PFSK-1 (cell line): ENCODE measurements around the gene MYO10.

ENCODE experiments used
- POLR2AphosphoS5 ChIP-seq: IDR thresholded peaks from 2 replicates; pipeline ENCODE4 v1.6.1; 2012; ENCODE audit warnings: low read depth, mild to moderate bottlenecking, control low read depth, low read length, moderate library complexity
- SIN3A ChIP-seq: IDR thresholded peaks from 2 replicates; pipeline ENCODE4 v1.6.1; 2012; ENCODE audit warnings: mild to moderate bottlenecking, low read length, moderate library complexity, borderline replicate concordance; ENCODE audit not compliant: insufficient read depth
- TF ChIP-seq, protein P1 (sequence below), 2 experiments: IDR thresholded peaks; 2 replicates each; pipeline versions ENCODE4 v1.6.1 to v1.8.0; 2011 to 2012; ENCODE audit warnings: low read depth in 2 of 2, low read length in 2 of 2, control low read depth in 1 of 2, inconsistent platforms in 1 of 2, mild to moderate bottlenecking in 1 of 2, moderate library complexity in 1 of 2; ENCODE audit not compliant: insufficient read depth in 1 of 2

DNA sequence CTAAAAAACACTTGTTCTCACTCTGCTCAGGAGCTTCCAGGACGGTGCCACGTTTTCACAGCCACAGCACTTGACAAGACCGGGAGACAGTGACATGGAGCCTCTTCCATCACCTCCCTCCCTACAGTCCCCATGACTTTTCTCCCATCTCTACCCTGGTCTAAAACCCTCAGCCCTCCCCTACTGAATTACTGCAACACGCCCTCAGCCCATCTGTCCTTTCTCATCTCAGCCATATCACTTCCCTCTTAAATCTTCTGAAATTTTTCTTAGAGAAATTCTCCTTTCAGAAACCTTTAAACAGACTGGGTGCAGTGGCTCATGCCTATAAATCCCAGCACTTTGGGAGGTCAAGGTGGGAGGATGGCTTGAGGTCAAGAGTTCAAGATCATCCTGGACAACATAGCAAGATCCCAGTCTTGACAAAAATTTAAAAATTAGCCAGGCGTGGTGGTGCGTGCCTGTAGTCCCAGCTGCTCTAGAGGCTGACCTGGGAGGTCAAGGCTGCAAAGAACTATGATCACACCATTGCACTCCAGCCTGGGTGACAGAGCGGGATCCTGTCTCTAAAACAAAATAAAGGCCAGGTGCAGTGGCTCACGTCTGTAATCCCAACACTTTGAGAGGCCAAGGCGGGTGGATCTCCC, 125.8 kb downstream of the MYO10 start:
- TF ChIP-seq, protein P1, sequence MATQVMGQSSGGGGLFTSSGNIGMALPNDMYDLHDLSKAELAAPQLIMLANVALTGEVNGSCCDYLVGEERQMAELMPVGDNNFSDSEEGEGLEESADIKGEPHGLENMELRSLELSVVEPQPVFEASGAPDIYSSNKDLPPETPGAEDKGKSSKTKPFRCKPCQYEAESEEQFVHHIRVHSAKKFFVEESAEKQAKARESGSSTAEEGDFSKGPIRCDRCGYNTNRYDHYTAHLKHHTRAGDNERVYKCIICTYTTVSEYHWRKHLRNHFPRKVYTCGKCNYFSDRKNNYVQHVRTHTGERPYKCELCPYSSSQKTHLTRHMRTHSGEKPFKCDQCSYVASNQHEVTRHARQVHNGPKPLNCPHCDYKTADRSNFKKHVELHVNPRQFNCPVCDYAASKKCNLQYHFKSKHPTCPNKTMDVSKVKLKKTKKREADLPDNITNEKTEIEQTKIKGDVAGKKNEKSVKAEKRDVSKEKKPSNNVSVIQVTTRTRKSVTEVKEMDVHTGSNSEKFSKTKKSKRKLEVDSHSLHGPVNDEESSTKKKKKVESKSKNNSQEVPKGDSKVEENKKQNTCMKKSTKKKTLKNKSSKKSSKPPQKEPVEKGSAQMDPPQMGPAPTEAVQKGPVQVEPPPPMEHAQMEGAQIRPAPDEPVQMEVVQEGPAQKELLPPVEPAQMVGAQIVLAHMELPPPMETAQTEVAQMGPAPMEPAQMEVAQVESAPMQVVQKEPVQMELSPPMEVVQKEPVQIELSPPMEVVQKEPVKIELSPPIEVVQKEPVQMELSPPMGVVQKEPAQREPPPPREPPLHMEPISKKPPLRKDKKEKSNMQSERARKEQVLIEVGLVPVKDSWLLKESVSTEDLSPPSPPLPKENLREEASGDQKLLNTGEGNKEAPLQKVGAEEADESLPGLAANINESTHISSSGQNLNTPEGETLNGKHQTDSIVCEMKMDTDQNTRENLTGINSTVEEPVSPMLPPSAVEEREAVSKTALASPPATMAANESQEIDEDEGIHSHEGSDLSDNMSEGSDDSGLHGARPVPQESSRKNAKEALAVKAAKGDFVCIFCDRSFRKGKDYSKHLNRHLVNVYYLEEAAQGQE (IDR thresholded peaks at IDR 0.05; ENCODE audit: insufficient read depth in 1 of 2, low read depth in 2 of 2, low read length in 2 of 2) = no peak
- TF ChIP-seq POLR2AphosphoS5 (no peak), SIN3A (no peak)
